ENCODE data around the gene DCST1. TPM values are rescaled to one million over a fixed set of nuclear protein-coding genes. Genes with fewer than 3 reads are reported as not detected.

Gene DCST1
- total and polyA plus RNA-seq, 2 of the 8 experiments (the other 6 are each of a cell fraction or from before 2014, with no cell fraction given) = not detected

- TF ChIP-seq CHD7 (IDR thresholded peaks at IDR 0.05; ENCODE audit: insufficient replicate concordance, low read length) (no peak), MAFK (IDR thresholded peaks at IDR 0.05; ENCODE audit: low read depth, low read length) (no peak), BACH1 (IDR thresholded peaks at IDR 0.05; ENCODE audit: low read length) (no peak), ATF2 (IDR thresholded peaks at IDR 0.05; ENCODE audit: low read length) (no peak), SUZ12 (IDR thresholded peaks at IDR 0.05; ENCODE audit: low read length) (no peak), HDAC2 (IDR thresholded peaks at IDR 0.05; ENCODE audit: borderline replicate concordance in 1 of 2, low read depth in 2 of 2, low read length in 2 of 2) (no peak), TEAD4 (IDR thresholded peaks at IDR 0.05; ENCODE audit: low read depth, low read length) (no peak), SP1 (IDR thresholded peaks at IDR 0.05; ENCODE audit: low read depth, low read length) (no peak), TAF1 (IDR thresholded peaks at IDR 0.05; ENCODE audit: low read depth, low read length) (no peak), CEBPB (IDR thresholded peaks at IDR 0.05; ENCODE audit: low read depth, low read length) (no peak)
These were observed 33.3 kb upstream of the DCST1 start (continued) for GRCh38 chr1:155000411-155000725.
